HepG2 (cell line): ENCODE measurements around the gene SERPINE2. TPM values are rescaled to one million over a fixed set of nuclear protein-coding genes. Genes with fewer than 3 reads are reported as not detected.

Experiments
- GATAD2A ChIP-seq: IDR thresholded peaks from 2 replicates; pipeline ENCODE4 v1.6.1; 2016
- MLXIP ChIP-seq: sonication (generic); formaldehyde crosslinking; IDR thresholded peaks from 2 replicates; pipeline ENCODE4 v1.9.0; 2021; ENCODE audit warnings: missing genetic modification reagents, borderline replicate concordance
- TSC22D2 ChIP-seq: sonication (generic); formaldehyde crosslinking; IDR thresholded peaks from 2 replicates; pipeline ENCODE4 v1.5.1; 2020; ENCODE audit warnings: missing genetic modification reagents, mild to moderate bottlenecking, borderline replicate concordance
- ZC3H4 ChIP-seq: sonication (generic); formaldehyde crosslinking; IDR thresholded peaks from 2 replicates; pipeline ENCODE4 v1.4.0; 2020; ENCODE audit warnings: missing genetic modification reagents, borderline replicate concordance
- ZNF275 ChIP-seq: sonication (generic); formaldehyde crosslinking; IDR thresholded peaks from 2 replicates; pipeline ENCODE4 v1.8.0; 2022; ENCODE audit warnings: missing genetic modification reagents, mild to moderate bottlenecking, inconsistent platforms, borderline replicate concordance
- ZNF468 ChIP-seq: sonication (generic); formaldehyde crosslinking; IDR thresholded peaks from 2 replicates; pipeline ENCODE4 v1.8.0; 2022; ENCODE audit warnings: mild to moderate bottlenecking, moderate library complexity, missing genetic modification reagents
- ZNF546 ChIP-seq: sonication (generic); formaldehyde crosslinking; conservative IDR thresholded peaks from 2 replicates; pipeline ENCODE4 v1.8.1; 2023; ENCODE audit warnings: mild to moderate bottlenecking, missing genetic modification reagents
- polyA plus RNA-seq, 8 experiments: library from polyadenylated mRNA; depleted of rRNA in 3 of 8; stranded (reverse) in 7 of 8; unstranded in 1 of 8; fragments of >200 nt; fragmentation: Illumina TruSeq in 4 of 8; extraction: Trizol in 4 of 8; gene quantifications; 2 replicates each; pipeline versions ENCODE4 v1.2.1 to v1.2.3, GENCODE V29; 2011 to 2016; ENCODE audit warnings: low read depth in 4 of 8, missing spikeins in 1 of 8, mixed read lengths in 1 of 8; ENCODE audit not compliant: insufficient read depth in 1 of 8
- total RNA-seq, 5 experiments: library from RNA; depleted of rRNA; stranded (reverse); fragments of >200 nt; fragmentation: Illumina TruSeq; extraction: Trizol; gene quantifications; 2 replicates each; pipeline ENCODE4 v1.2.3, GENCODE V29; 2016; ENCODE audit warnings: low read depth in 1 of 5
- TF ChIP-seq, protein P1 (sequence below): sonication (generic); formaldehyde crosslinking; IDR thresholded peaks from 2 replicates; pipeline ENCODE4 v1.4.0; 2020; ENCODE audit warnings: missing genetic modification reagents, low read depth, mild to moderate bottlenecking, borderline replicate concordance

SERPINE2 gene
- total and polyA plus RNA-seq, 2 of the 13 experiments (the other 11 are each of a cell fraction or from before 2014, with no cell fraction given), result 7.9 to 18.1 TPM

GRCh38 chr2:224039080-224039769 lies at the start of gene SERPINE2 (continued):
- TF ChIP-seq GATAD2A (CRISPR knock-in tag) (0 out of 2 replicates have a peak, but pooled peaks have one; percentile 26), MLXIP (CRISPR knock-in tag) (no peak), ZNF468 (CRISPR knock-in tag) (no peak), TSC22D2 (CRISPR knock-in tag) (peak; percentile 39; the same call in 1 of the 2 replicates), ZC3H4 (CRISPR knock-in tag) (no peak), ZNF546 (CRISPR knock-in tag) (0 out of 2 replicates have a peak, but pooled peaks have one; percentile 36), ZNF275 (CRISPR knock-in tag) (0 out of 2 replicates have a peak, but pooled peaks have one; percentile 23)
- TF ChIP-seq, protein P1, sequence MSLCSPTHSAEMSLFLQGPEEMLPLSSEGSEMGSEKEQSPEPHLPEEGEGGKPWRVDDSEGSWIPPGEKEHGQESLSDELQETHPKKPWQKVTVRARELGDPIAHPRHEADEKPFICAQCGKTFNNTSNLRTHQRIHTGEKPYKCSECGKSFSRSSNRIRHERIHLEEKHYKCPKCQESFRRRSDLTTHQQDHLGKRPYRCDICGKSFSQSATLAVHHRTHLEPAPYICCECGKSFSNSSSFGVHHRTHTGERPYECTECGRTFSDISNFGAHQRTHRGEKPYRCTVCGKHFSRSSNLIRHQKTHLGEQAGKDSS (CRISPR knock-in tag), result peak; percentile 48; the same call in 1 of the 2 replicates
- TF ChIP-seq, all 625 proteins: peak for 85
